ENCODE measurements around the gene GJB4. TPM values are rescaled to one million over a fixed set of nuclear protein-coding genes. Genes with fewer than 3 reads are reported as not detected.
"Not testable (repeated sequence)": the region's sequence is repeated elsewhere in the genome, so short reads cannot be mapped to it uniquely, and the experiment has no call there.

Gene GJB4
- total RNA-seq, 2 experiments from 2014 or later: not detected

- ChIA-PET CTCF (interaction anchor here (0.6 to 1.7 kb wide), 2 partner anchors 52 to 74 kb away, joined by 3 read pairs; no protein-coding TSS in a partner anchor), POLR2A (no interaction called here)
- Mint-ChIP-seq H3K9me3 (ENCODE audit: low read depth) (no peaks in the 10 kb centered on the region), H3K27me3 (peaks cover 25% of the 10 kb centered on the region), H3K4me3 (no peak within 1 kb of the TSS), H3K4me1 (peaks cover 18% of the 10 kb centered on the region), H3K27ac (no peak within 1 kb of the TSS), H3K36me3 (ENCODE audit: low read depth) (no peaks in the 10 kb centered on the region)
- ATAC-seq: no peak
- intact Hi-C loops (cut with DNase I, micrococcal nuclease): no loop called here
- no peak for DNase-seq
These were observed 33.6 kb downstream of the GJB4 start, which contains the start of gene GJA4 for GRCh38 chr1:34792868-34793727. GJA4 (plus strand) TSS chr1:34792999; CDS start chr1:34794214, 1,215 bp downstream.

GRCh38 chr1:34794001-34794789, 34.7 kb downstream of the GJB4 start:
- DNase-seq (no peak), ATAC-seq (no peak)
- Mint-ChIP-seq H3K4me1 (peaks cover 25% of the 10 kb centered on the region), H3K36me3 (ENCODE audit: low read depth) (no peaks in the 10 kb centered on the region), H3K27me3 (peaks cover 24% of the 10 kb centered on the region), H3K27ac (no peak overlapping the region), H3K4me3 (no peak overlapping the region), H3K9me3 (ENCODE audit: low read depth) (no peaks in the 10 kb centered on the region)
- intact Hi-C loops (cut with DNase I, micrococcal nuclease): no loop called here
- ChIA-PET POLR2A (no interaction called here), CTCF (interaction anchor here (0.6 to 1.7 kb wide), 2 partner anchors 51 to 72 kb away, joined by 3 read pairs; no protein-coding TSS in a partner anchor)

DNA sequence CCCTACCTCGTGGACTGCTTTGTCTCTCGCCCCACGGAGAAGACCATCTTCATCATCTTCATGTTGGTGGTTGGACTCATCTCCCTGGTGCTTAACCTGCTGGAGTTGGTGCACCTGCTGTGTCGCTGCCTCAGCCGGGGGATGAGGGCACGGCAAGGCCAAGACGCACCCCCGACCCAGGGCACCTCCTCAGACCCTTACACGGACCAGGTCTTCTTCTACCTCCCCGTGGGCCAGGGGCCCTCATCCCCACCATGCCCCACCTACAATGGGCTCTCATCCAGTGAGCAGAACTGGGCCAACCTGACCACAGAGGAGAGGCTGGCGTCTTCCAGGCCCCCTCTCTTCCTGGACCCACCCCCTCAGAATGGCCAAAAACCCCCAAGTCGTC, 35.2 kb downstream of the GJB4 start:
- POLR2A ChIA-PET: no interaction called here
- CTCF ChIA-PET: no interaction called here

DNA sequence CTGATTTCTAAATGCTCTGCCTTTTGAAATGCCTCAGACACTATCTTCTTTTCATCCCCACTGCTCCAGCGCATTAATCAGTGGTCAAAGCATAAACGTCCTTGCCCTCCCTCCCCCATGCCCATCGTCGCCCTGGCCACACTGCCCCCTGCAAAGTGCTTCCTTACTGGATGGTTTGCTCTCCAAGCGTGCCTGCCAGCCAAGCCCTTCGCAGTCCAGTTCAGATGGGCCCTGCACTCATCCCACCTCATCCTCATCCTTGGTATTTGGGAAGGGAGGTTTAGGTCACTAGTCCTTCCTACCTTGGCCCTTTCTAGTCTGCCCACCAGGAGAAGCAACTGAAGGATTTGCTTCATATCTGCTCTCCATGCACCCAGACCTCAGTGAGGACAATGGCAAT, 36.4 kb downstream of the GJB4 start:
- no peak overlapping the region for H3K4me3 Mint-ChIP-seq
- CTCF ChIA-PET: no interaction called here
- H3K36me3 Mint-ChIP-seq (ENCODE audit: low read depth): no peaks in the 10 kb centered on the region

More for the DNA sequence above, 35.2 kb downstream of the GJB4 start:
- H3K36me3 Mint-ChIP-seq (ENCODE audit: low read depth): no peaks in the 10 kb centered on the region
- intact Hi-C loops (cut with DNase I, micrococcal nuclease): no loop called here
- H3K4me1 Mint-ChIP-seq: peaks cover 24% of the 10 kb centered on the region
- no peaks in the 10 kb centered on the region for H3K9me3 Mint-ChIP-seq (ENCODE audit: low read depth)
- peaks cover 24% of the 10 kb centered on the region for H3K27me3 Mint-ChIP-seq
- H3K4me3 Mint-ChIP-seq: no peak overlapping the region
- H3K27ac Mint-ChIP-seq: no peak overlapping the region
- DNase-seq (no peak), ATAC-seq (no peak)

DNA sequence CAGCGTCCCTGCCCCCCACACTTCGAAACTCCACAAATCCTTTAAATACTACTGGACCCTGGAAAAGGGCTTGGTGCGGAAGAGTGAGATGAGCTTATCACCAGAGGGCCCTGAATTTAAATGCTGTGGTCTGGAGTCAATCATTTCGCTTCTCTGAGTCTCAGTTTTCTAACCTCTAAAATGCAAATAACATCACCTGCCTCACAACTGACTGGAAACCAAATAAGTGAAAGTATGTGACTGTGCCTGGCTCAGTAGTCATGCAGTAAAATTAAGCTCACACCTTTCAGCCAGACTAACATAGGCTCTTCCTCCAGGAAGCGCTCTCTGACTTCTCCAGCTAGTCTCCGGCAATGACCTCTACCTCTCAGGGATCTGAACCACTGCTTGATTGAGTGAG, 37.5 kb downstream of the GJB4 start:
- peak overlapping the region; percentile 59 for H3K27ac Mint-ChIP-seq
- no peaks in the 10 kb centered on the region for H3K9me3 Mint-ChIP-seq (ENCODE audit: low read depth)
- DNase-seq (no peak), ATAC-seq (peak; percentile 76)
- ChIA-PET CTCF (interaction anchor here (0.7 to 1.0 kb wide), 4 partner anchors 10 to 215 kb away, joined by 3 to 4 read pairs (median 3); no protein-coding TSS in a partner anchor), POLR2A (no interaction called here)
- intact Hi-C loops (cut with DNase I, micrococcal nuclease): no loop called here
- peaks cover 13% of the 10 kb centered on the region for H3K27me3 Mint-ChIP-seq
- no peaks in the 10 kb centered on the region for H3K36me3 Mint-ChIP-seq (ENCODE audit: low read depth)
- H3K4me1 Mint-ChIP-seq: peaks cover 30% of the 10 kb centered on the region
- no peak overlapping the region for H3K4me3 Mint-ChIP-seq

More for the DNA sequence above, 36.4 kb downstream of the GJB4 start:
- H3K4me1 Mint-ChIP-seq: peaks cover 30% of the 10 kb centered on the region
- POLR2A ChIA-PET: no interaction called here
- intact Hi-C loops (cut with DNase I, micrococcal nuclease): no loop called here
- H3K9me3 Mint-ChIP-seq (ENCODE audit: low read depth): no peaks in the 10 kb centered on the region
- H3K27me3 Mint-ChIP-seq: peaks cover 19% of the 10 kb centered on the region
- ATAC-seq (no peak), DNase-seq (no peak)
- H3K27ac Mint-ChIP-seq: no peak overlapping the region

DNA sequence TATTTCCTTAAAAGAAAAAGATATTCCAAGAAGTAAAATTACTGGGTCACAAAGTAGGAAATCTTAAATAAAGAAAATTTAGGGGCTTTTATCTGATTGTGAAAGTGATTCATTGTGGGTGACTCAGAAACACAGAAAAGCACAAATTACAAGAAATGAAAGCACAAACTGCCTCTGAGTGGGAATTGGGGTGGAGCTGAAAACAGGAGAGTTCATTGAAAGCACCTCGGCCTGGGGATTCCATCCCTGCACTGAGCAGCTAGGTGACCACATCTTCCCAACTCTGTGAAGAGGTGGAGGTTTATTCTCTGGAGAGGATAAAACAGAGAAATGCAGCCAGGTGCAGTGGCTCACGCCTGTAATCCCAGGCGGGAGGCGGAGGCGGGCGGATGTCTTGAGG, 40.7 kb downstream of the GJB4 start:
- no peak overlapping the region for H3K4me3 Mint-ChIP-seq
- peak; percentile 56 for DNase-seq
- CTCF ChIA-PET: interaction anchor here (0.6 kb wide), 1 partner anchor 91 kb away, joined by 3 read pairs; no protein-coding TSS in a partner anchor
- peak overlapping the region; percentile 73 for H3K27ac Mint-ChIP-seq
- H3K27me3 Mint-ChIP-seq: peaks cover 3% of the 10 kb centered on the region
- intact Hi-C loops (cut with DNase I, micrococcal nuclease): loop anchor here in 1 of 2 experiments (5.0 kb wide), 1 partner anchor 1142 kb away; no protein-coding TSS in a partner anchor
- POLR2A ChIA-PET: no interaction called here
- H3K4me1 Mint-ChIP-seq: peaks cover 26% of the 10 kb centered on the region
- peaks cover 4% of the 10 kb centered on the region for H3K36me3 Mint-ChIP-seq (ENCODE audit: low read depth)
- peak; percentile 81 for ATAC-seq
- peaks cover 4% of the 10 kb centered on the region for H3K9me3 Mint-ChIP-seq (ENCODE audit: low read depth)

- H3K27ac Mint-ChIP-seq: no peak overlapping the region
- intact Hi-C loops (cut with DNase I, micrococcal nuclease): loop anchor here in 1 of 2 experiments (5.0 kb wide), 1 partner anchor 1139 kb away; no protein-coding TSS in a partner anchor
- ChIA-PET CTCF (interaction anchor here (0.8 kb wide), 1 partner anchor 223 kb away, joined by 3 read pairs; no protein-coding TSS in a partner anchor), POLR2A (no interaction called here)
- no peaks in the 10 kb centered on the region for H3K27me3 Mint-ChIP-seq
- H3K9me3 Mint-ChIP-seq (ENCODE audit: low read depth): peaks cover 4% of the 10 kb centered on the region
- ATAC-seq (no peak), DNase-seq (no peak)
- H3K4me1 Mint-ChIP-seq: peaks cover 13% of the 10 kb centered on the region
- H3K36me3 Mint-ChIP-seq (ENCODE audit: low read depth): peaks cover 4% of the 10 kb centered on the region
- no peak overlapping the region for H3K4me3 Mint-ChIP-seq
These were observed 44.2 kb downstream of the GJB4 start for GRCh38 chr1:34803770-34804169.

GRCh38 chr1:34806396-34806795, 46.9 kb downstream of the GJB4 start:
- Mint-ChIP-seq H3K4me3 (no peak overlapping the region), H3K36me3 (ENCODE audit: low read depth) (peaks cover 8% of the 10 kb centered on the region), H3K27me3 (no peaks in the 10 kb centered on the region), H3K27ac (no peak overlapping the region), H3K9me3 (ENCODE audit: low read depth) (peaks cover 7% of the 10 kb centered on the region), H3K4me1 (no peaks in the 10 kb centered on the region)
- ATAC-seq (no peak), DNase-seq (no peak)
- POLR2A ChIA-PET: no interaction called here
- CTCF ChIA-PET: no interaction called here
- intact Hi-C loops (cut with DNase I, micrococcal nuclease): no loop called here

DNA sequence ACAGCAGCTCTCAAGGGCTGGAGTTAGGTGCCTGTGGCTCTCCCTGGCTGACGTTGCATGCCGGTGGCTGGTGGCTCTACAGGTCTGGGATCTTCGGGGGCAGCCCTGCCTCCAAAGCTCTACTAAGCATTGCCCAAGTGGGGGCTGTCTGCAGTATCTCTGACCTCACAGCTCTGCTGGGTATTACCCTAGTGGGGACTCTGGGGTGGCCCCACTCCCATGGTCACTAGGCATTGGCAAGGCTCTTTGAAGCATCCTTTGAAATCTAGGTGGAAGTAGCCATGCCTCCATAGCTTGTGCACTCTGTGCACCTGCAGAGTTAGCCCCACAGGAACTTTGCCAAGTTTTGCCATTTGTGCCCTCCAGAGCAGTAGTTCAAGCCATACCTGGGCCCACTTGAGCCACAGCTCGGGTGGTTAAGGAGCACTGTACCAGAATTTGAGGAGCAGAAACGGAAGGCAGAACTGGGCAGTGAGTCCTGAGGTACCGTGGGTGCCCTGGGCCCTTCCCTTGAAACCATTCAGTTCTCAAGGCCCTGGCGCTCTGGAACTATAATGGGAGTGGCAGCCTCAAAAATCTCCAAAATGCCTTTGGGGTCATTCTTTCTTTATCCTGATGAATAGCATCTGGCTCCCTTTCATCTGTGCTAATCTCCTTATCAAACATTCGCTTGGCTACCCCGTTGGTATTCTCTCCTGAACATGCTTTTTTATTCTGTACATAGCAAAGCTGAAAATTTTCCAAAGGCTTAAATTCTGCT, 48.7 kb downstream of the GJB4 start:
- peaks cover 9% of the 10 kb centered on the region for H3K36me3 Mint-ChIP-seq (ENCODE audit: low read depth)
- intact Hi-C loops (cut with DNase I, micrococcal nuclease): no loop called here
- ChIA-PET CTCF (no interaction called here), POLR2A (no interaction called here)
- DNase-seq (no peak), ATAC-seq (no peak)
- H3K4me1 Mint-ChIP-seq: no peaks in the 10 kb centered on the region
- no peak overlapping the region for H3K27ac Mint-ChIP-seq
- peaks cover 7% of the 10 kb centered on the region for H3K9me3 Mint-ChIP-seq (ENCODE audit: low read depth)
- H3K4me3 Mint-ChIP-seq: no peak overlapping the region
- H3K27me3 Mint-ChIP-seq: no peaks in the 10 kb centered on the region

DNA sequence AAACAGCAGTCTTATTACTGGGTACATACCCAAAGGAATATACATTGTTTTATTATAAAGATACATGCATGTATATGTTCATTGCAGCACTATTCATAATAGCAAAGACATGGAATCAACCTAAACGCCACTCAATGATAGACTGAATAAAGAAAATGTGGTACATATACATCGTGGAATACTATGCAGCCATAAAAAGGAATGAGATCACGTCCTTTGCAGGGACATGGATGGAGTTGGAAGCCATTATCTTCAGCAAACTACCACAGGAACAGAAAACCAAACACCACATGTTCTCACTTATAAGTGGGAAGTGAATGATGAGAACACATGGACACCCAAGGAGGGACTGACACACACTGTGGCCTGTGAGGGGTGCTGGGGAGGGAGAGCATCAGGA, 51.2 kb downstream of the GJB4 start:
- POLR2A ChIA-PET: interaction anchor here (1.0 kb wide), 1 partner anchor 10 kb away, joined by 3 read pairs; no protein-coding TSS in a partner anchor
- intact Hi-C loops (cut with DNase I, micrococcal nuclease); H3K9me3 Mint-ChIP-seq (ENCODE audit: low read depth); ATAC-seq; H3K4me3 Mint-ChIP-seq; DNase-seq; H3K36me3 Mint-ChIP-seq (ENCODE audit: low read depth); H3K27me3 Mint-ChIP-seq; H3K27ac Mint-ChIP-seq; H3K4me1 Mint-ChIP-seq: not testable (repeated sequence)
- CTCF ChIA-PET: interaction anchor here (1.1 kb wide), 1 partner anchor 42 kb away, joined by 3 read pairs; no protein-coding TSS in a partner anchor
